Loucy (cell line): ENCODE data around the gene ROM1.

Experiments
- H2AFZ ChIP-seq: fragments of 200-600 bp; sonication (generic); 2 replicates; pipeline ENCODE4 v1.6.0; 2016; ENCODE audit warnings: antibody characterized with exemption, mild to moderate bottlenecking, low read length, moderate library complexity
- H3F3A ChIP-seq: fragments of 200-600 bp; 2 replicates; pipeline ENCODE4 v1.6.0; 2016; ENCODE audit warnings: antibody characterized with exemption, low read depth, mild to moderate bottlenecking
- H3K27me3 ChIP-seq: fragments of 200-600 bp; sonication (generic); 2 replicates; pipeline ENCODE4 v1.6.1; 2014; ENCODE audit warnings: low read length, mild to moderate bottlenecking; ENCODE audit not compliant: insufficient read depth, poor library complexity, severe bottlenecking
- H3K36me3 ChIP-seq: fragments of 200-600 bp; sonication (generic); 2 replicates; pipeline ENCODE4 v1.6.1; 2016; ENCODE audit warnings: low read length; ENCODE audit not compliant: insufficient read depth
- H3K4me1 ChIP-seq: fragments of 200-600 bp; sonication (generic); 2 replicates; pipeline ENCODE4 v1.5.1; 2014; ENCODE audit warnings: low read length, mild to moderate bottlenecking; ENCODE audit not compliant: insufficient read depth, poor library complexity, severe bottlenecking
- H3K4me2 ChIP-seq: fragments of 200-600 bp; sonication (generic); 2 replicates; pipeline ENCODE4 v1.6.0; 2014; ENCODE audit warnings: antibody characterized with exemption, low read length, low read depth, mild to moderate bottlenecking; ENCODE audit not compliant: poor library complexity, severe bottlenecking
- H3K4me3 ChIP-seq: fragments of 200-600 bp; sonication (generic); 2 replicates; pipeline ENCODE4 v1.5.1; 2014; ENCODE audit warnings: low read length, mild to moderate bottlenecking, mixed read lengths; ENCODE audit not compliant: poor library complexity, severe bottlenecking
- H3K79me2 ChIP-seq: fragments of 200-600 bp; sonication (generic); 2 replicates; pipeline ENCODE4 v1.6.1; 2014; ENCODE audit warnings: low read length; ENCODE audit not compliant: insufficient read depth
- H3K9ac ChIP-seq: fragments of 200-600 bp; sonication (generic); 2 replicates; pipeline ENCODE4 v1.6.0; 2014; ENCODE audit warnings: mild to moderate bottlenecking, low read depth, low read length, moderate library complexity; ENCODE audit not compliant: poor library complexity, severe bottlenecking
- H3K9me2 ChIP-seq: fragments of 200-600 bp; sonication (generic); replicated peaks from 2 replicates; pipeline ENCODE4 v1.6.1; 2016; ENCODE audit warnings: low read depth, low read length, mixed read lengths
- H3K9me3 ChIP-seq: fragments of 200-600 bp; sonication (generic); 2 replicates; pipeline ENCODE4 v1.6.1; 2014; ENCODE audit warnings: mild to moderate bottlenecking, antibody characterized with exemption, low read length, low read depth; ENCODE audit not compliant: insufficient read depth
- H4K20me1 ChIP-seq: fragments of 200-600 bp; sonication (generic); 2 replicates; pipeline ENCODE4 v1.6.0; 2014; ENCODE audit warnings: antibody characterized with exemption, low read length, mild to moderate bottlenecking; ENCODE audit not compliant: insufficient read depth, poor library complexity, severe bottlenecking
- EZH2phosphoT487 ChIP-seq: fragments of 200-600 bp; IDR thresholded peaks from 2 replicates; pipeline ENCODE4 v1.6.1; 2018; ENCODE audit warnings: antibody characterized with exemption, mild to moderate bottlenecking, moderate library complexity, borderline replicate concordance
- TF ChIP-seq, protein P1 (sequence below): fragments of 200-600 bp; sonication (generic); conservative IDR thresholded peaks from 2 replicates; pipeline ENCODE4 v1.5.1; 2014; ENCODE audit warnings: mild to moderate bottlenecking, antibody characterized with exemption, low read length

ROM1 gene

GRCh38 chr11:62601372-62602140 is 11.5 kb upstream of the ROM1 start, which contains the start of gene MTA2:
Gene MTA2 (minus strand): TSS chr11:62601865. CDS start chr11:62601450, 415 bp downstream.
- Histone ChIP-seq H3K4me1 (peaks cover 21% of the 10 kb centered on the region), H3K9me2 (no peaks in the 10 kb centered on the region), H2AFZ (peak within 1 kb of the TSS; percentile 67; the same call in 1 of the 2 replicates), H3K36me3 (peaks cover 16% of the 10 kb centered on the region; the same call in 1 of the 2 replicates), H3K27me3 (peaks cover 8% of the 10 kb centered on the region), H3K9me3 (no peaks in the 10 kb centered on the region), H3K4me2 (peak within 1 kb of the TSS; percentile 95), H3F3A (no peaks in the 10 kb centered on the region), H3K4me3 (peak within 1 kb of the TSS; percentile 95), H3K9ac (peak within 1 kb of the TSS; percentile 100), H3K79me2 (peaks cover 46% of the 10 kb centered on the region), H4K20me1 (peaks cover 29% of the 10 kb centered on the region)
- TF ChIP-seq, protein P1, sequence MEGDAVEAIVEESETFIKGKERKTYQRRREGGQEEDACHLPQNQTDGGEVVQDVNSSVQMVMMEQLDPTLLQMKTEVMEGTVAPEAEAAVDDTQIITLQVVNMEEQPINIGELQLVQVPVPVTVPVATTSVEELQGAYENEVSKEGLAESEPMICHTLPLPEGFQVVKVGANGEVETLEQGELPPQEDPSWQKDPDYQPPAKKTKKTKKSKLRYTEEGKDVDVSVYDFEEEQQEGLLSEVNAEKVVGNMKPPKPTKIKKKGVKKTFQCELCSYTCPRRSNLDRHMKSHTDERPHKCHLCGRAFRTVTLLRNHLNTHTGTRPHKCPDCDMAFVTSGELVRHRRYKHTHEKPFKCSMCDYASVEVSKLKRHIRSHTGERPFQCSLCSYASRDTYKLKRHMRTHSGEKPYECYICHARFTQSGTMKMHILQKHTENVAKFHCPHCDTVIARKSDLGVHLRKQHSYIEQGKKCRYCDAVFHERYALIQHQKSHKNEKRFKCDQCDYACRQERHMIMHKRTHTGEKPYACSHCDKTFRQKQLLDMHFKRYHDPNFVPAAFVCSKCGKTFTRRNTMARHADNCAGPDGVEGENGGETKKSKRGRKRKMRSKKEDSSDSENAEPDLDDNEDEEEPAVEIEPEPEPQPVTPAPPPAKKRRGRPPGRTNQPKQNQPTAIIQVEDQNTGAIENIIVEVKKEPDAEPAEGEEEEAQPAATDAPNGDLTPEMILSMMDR: no peak
- no peak for TF ChIP-seq EZH2phosphoT487

DNA sequence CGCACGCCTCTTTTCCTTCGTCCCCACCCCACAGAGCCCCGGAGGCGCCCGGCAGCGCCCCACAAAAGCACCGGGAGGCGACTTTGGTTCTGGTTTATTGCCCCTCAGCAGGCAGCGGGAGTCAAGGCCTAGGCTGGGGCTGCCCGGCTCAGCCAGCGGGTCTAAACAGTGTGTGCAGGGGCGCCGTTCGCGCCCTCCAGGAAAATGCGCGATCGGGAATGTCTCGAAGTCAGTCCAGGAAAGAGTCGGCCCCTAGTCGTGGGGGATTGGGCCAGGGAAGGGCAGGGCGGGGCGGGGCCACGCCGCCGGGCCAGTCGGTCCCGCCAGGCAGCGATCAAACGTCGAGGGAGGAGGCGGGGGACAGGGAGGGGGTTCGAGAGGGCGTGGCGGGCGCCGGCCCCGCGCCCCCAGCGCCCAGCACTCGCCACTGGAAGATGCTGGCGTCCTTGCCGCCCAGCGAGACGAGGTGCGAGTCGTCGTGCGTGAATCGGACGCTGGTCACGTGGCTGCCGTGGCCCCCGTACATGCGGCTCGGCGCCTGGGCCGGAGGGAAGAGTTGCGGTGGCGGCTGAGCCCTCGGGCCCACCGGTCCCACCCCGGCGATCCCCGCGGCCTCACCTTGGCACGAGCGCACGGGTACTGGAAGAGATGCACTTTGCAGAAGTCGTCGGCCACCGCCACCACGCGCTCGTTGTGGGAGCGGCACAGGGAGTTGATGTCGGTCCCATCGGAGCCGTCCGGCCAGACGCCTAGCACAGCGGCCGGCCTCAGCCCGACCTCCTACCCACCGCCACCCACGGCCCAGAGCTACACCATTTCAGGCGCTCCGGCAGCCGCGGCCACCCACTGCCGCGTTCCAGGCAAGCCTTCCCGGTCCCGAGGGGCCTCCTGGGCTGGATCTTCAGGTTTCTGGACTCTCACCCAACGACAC is 10.7 kb upstream of the ROM1 start:
- Histone ChIP-seq H3K4me3 (peak overlapping the region; percentile 95), H4K20me1 (peaks cover 25% of the 10 kb centered on the region), H3K36me3 (peaks cover 10% of the 10 kb centered on the region; the same call in 1 of the 2 replicates), H3F3A (no peaks in the 10 kb centered on the region), H3K9me3 (no peaks in the 10 kb centered on the region), H3K79me2 (peaks cover 39% of the 10 kb centered on the region), H3K4me2 (peak overlapping the region; percentile 5), H3K27me3 (peaks cover 8% of the 10 kb centered on the region), H3K4me1 (peaks cover 23% of the 10 kb centered on the region), H2AFZ (no peak overlapping the region), H3K9ac (no peak overlapping the region), H3K9me2 (no peaks in the 10 kb centered on the region)
- TF ChIP-seq, protein P1: no peak
- TF ChIP-seq EZH2phosphoT487: no peak

GRCh38 chr11:62603072-62603408 is 10.0 kb upstream of the ROM1 start:
- TF ChIP-seq, protein P1: no peak
- no peak for TF ChIP-seq EZH2phosphoT487
- H3K9ac ChIP-seq: no peak overlapping the region

More at GRCh38 chr11:62603072-62603408, 10.0 kb upstream of the ROM1 start:
- peaks cover 4% of the 10 kb centered on the region; the same call in 1 of the 2 replicates for H3K36me3 ChIP-seq
- H3K4me2 ChIP-seq: no peak overlapping the region
- H3K79me2 ChIP-seq: peaks cover 33% of the 10 kb centered on the region
- H2AFZ ChIP-seq: no peak overlapping the region
- H3K4me1 ChIP-seq: peaks cover 29% of the 10 kb centered on the region
- no peaks in the 10 kb centered on the region for H3K9me3 ChIP-seq
- no peak overlapping the region for H3K4me3 ChIP-seq
- no peaks in the 10 kb centered on the region for H3K9me2 ChIP-seq
- no peaks in the 10 kb centered on the region for H3F3A ChIP-seq
- peaks cover 8% of the 10 kb centered on the region for H3K27me3 ChIP-seq
- H4K20me1 ChIP-seq: peaks cover 18% of the 10 kb centered on the region
